SK-N-MC (cell line): ENCODE measurements around the gene CFAP68.

ENCODE experiments used
- EZH2 ChIP-seq: fragments of 200-600 bp; sonication (generic); IDR thresholded peaks from one replicate; pipeline ENCODE4 v1.6.1; 2017; ENCODE audit warnings: antibody characterized with exemption
- FOXP2 ChIP-seq: optimal IDR thresholded peaks from 2 replicates; pipeline ENCODE3; 2011; ENCODE audit warnings: mild to moderate bottlenecking, moderate library complexity; ENCODE audit not compliant: insufficient read depth; ENCODE audit errors: extremely low read length, control extremely low read depth
- POLR2AphosphoS5 ChIP-seq: IDR thresholded peaks from 2 replicates; pipeline ENCODE4 v1.6.1; 2012; ENCODE audit warnings: mild to moderate bottlenecking, low read depth, low read length, borderline replicate concordance

- TF ChIP-seq EZH2 (no peak), POLR2AphosphoS5 (no peak), FOXP2 (no peak)
These were observed 30.0 kb downstream of the CFAP68 start for GRCh38 chr11:111909378-111909777.
